NCI-H1092 treated with DMSO at 0.1 percent for 48 hours (cell line): ENCODE results near the gene DDX52.
A peak's percentile ranks its signal among the peaks of the same experiment; 100 is the strongest.
"Not testable (repeated sequence)": the region's sequence is repeated elsewhere in the genome, so short reads cannot be mapped to it uniquely, and the experiment has no call there.

ENCODE experiments used
- DNase-seq: peaks from one replicate; lab custom pipeline; 2025; lab: John Stamatoyannopoulos, UW

The DDX52 gene

GRCh38 chr17:37643118-37643766 lies at the start of gene DDX52:
TSS of gene DDX52 (minus strand) at chr17:37643446. CDS start at chr17:37643420, 26 bp downstream.
- peak; percentile 91 for DNase-seq

- DNase-seq, result no peak
Observed at GRCh38 chr17:37691807-37692206, 48.6 kb upstream of the DDX52 start.

GRCh38 chr17:37689317-37689716 lies 46.1 kb upstream of the DDX52 start:
- DNase-seq, result no peak

- no peak for DNase-seq
Observed at GRCh38 chr17:37683454-37683984, 40.3 kb upstream of the DDX52 start.

- no peak for DNase-seq
Observed at GRCh38 chr17:37682007-37682406, 38.8 kb upstream of the DDX52 start.

- DNase-seq, result not testable (repeated sequence)
Observed at GRCh38 chr17:37679995-37680394, 36.7 kb upstream of the DDX52 start.

GRCh38 chr17:37678036-37678435 lies 34.8 kb upstream of the DDX52 start:
- no peak for DNase-seq

GRCh38 chr17:37677021-37677420 lies 33.8 kb upstream of the DDX52 start:
- no peak for DNase-seq

- DNase-seq, result no peak
Observed at GRCh38 chr17:37676115-37676925, 33.1 kb upstream of the DDX52 start.

GRCh38 chr17:37674511-37674910 lies 31.3 kb upstream of the DDX52 start:
- no peak for DNase-seq

- no peak for DNase-seq
Observed at GRCh38 chr17:37673386-37673785, 30.1 kb upstream of the DDX52 start.

- DNase-seq, result no peak
Observed at GRCh38 chr17:37672548-37673078, 29.4 kb upstream of the DDX52 start.

GRCh38 chr17:37671824-37672547 lies 28.7 kb upstream of the DDX52 start:
- peak; percentile 22 for DNase-seq

GRCh38 chr17:37671028-37671823 lies 28.0 kb upstream of the DDX52 start:
- no peak for DNase-seq

- no peak for DNase-seq
Observed at GRCh38 chr17:37667039-37667438, 23.8 kb upstream of the DDX52 start.

GRCh38 chr17:37664214-37664613 lies 21.0 kb upstream of the DDX52 start:
- DNase-seq, result no peak

- DNase-seq, result no peak
Observed at GRCh38 chr17:37662353-37662752, 19.1 kb upstream of the DDX52 start.

GRCh38 chr17:37661400-37662014 lies 18.3 kb upstream of the DDX52 start:
- no peak for DNase-seq

GRCh38 chr17:37659925-37660324 lies 16.7 kb upstream of the DDX52 start:
- DNase-seq, result no peak

- no peak for DNase-seq
Observed at GRCh38 chr17:37657202-37657601, 14.0 kb upstream of the DDX52 start.

GRCh38 chr17:37651849-37652248 lies 8.6 kb upstream of the DDX52 start:
- no peak for DNase-seq
